CD14-positive monocyte (primary cell): Measurements from ENCODE around the gene STK11. TPM values are rescaled to one million over a fixed set of nuclear protein-coding genes. Genes with fewer than 3 reads are reported as not detected.

Experiments
- DNase-seq, 3 donors: peaks; one replicate each; pipeline ENCODE4 v3.0.0-alpha.2; 2011 to 2022
- H2AFZ ChIP-seq: 2 replicates; pipeline ENCODE4 v1.6.0; 2012; ENCODE audit warnings: mild to moderate bottlenecking, low read depth, low read length, inconsistent platforms; ENCODE audit not compliant: insufficient read depth, poor library complexity, severe bottlenecking
- H3K27ac ChIP-seq, 2 donors: 1 replicate in 1 of 2; 2 replicates in 1 of 2; pipeline ENCODE4 v1.5.1; 2012 to 2013; ENCODE audit warnings: low read length in 2 of 2, control low read depth in 1 of 2, inconsistent platforms in 1 of 2, low read depth in 1 of 2, mild to moderate bottlenecking in 1 of 2
- H3K27me3 ChIP-seq, 2 donors: one replicate each; pipeline versions ENCODE4 v1.6.0 to v1.6.1; 2011 to 2013; ENCODE audit warnings: low read length in 2 of 2; ENCODE audit not compliant: control insufficient read depth in 2 of 2, insufficient read depth in 2 of 2
- H3K36me3 ChIP-seq, 2 donors: replicated peaks in 1 of 2; 1 replicate in 1 of 2; 2 replicates in 1 of 2; pipeline versions ENCODE4 v1.5.1 to v1.6.1; 2012 to 2013; ENCODE audit warnings: low read length in 2 of 2, control low read depth in 1 of 2, inconsistent platforms in 1 of 2, mild to moderate bottlenecking in 1 of 2; ENCODE audit not compliant: insufficient read depth in 2 of 2, control insufficient read depth in 1 of 2
- H3K4me1 ChIP-seq, 2 donors: 1 replicate in 1 of 2; 2 replicates in 1 of 2; pipeline versions ENCODE4 v1.5.1 to v1.6.1; 2012 to 2013; ENCODE audit warnings: low read length in 2 of 2, control low read depth in 1 of 2, inconsistent platforms in 1 of 2, mild to moderate bottlenecking in 1 of 2, moderate library complexity in 1 of 2; ENCODE audit not compliant: insufficient read depth in 2 of 2, control insufficient read depth in 1 of 2
- H3K4me2 ChIP-seq: replicated peaks from 2 replicates; pipeline ENCODE3; 2012; ENCODE audit warnings: low read length, moderate library complexity, mild to moderate bottlenecking; ENCODE audit not compliant: poor library complexity, severe bottlenecking; ENCODE audit errors: extremely low read depth
- H3K4me3 ChIP-seq, 3 experiments: fragments of 200-600 bp in 1 of 3; sonication (generic) in 1 of 3; replicated peaks in 1 of 3; 1 replicate in 2 of 3; 2 replicates in 1 of 3; pipeline ENCODE4 v1.5.1; 2011 to 2013; ENCODE audit warnings: low read length in 3 of 3, mild to moderate bottlenecking in 3 of 3, control low read depth in 2 of 3, low read depth in 2 of 3, inconsistent platforms in 1 of 3, moderate library complexity in 1 of 3
- H3K79me2 ChIP-seq: 2 replicates; pipeline ENCODE4 v1.6.0; 2012; ENCODE audit warnings: mild to moderate bottlenecking, control low read depth, inconsistent platforms, low read length, moderate library complexity; ENCODE audit not compliant: insufficient read depth
- H3K9ac ChIP-seq: 2 replicates; pipeline ENCODE4 v1.6.0; 2017; ENCODE audit warnings: low read length, mild to moderate bottlenecking; ENCODE audit not compliant: insufficient read depth, poor library complexity, severe bottlenecking
- H3K9me3 ChIP-seq, 2 donors: replicated peaks in 1 of 2; 1 replicate in 1 of 2; 2 replicates in 1 of 2; pipeline versions ENCODE4 v1.5.1 to v1.6.1; 2012 to 2013; ENCODE audit warnings: low read length in 2 of 2, control low read depth in 1 of 2; ENCODE audit not compliant: control insufficient read depth in 1 of 2, insufficient read depth in 1 of 2
- H4K20me1 ChIP-seq: 2 replicates; pipeline ENCODE4 v1.6.0; 2012; ENCODE audit warnings: mild to moderate bottlenecking, low read length, control low read depth, moderate library complexity; ENCODE audit not compliant: insufficient read depth
- H3K27ac Mint-ChIP-seq, 7 donors: one replicate each; pipeline ENCODE4 v1.8.0; 2020; ENCODE audit warnings: mild to moderate bottlenecking in 7 of 7, mixed read lengths in 7 of 7, moderate library complexity in 6 of 7, inconsistent platforms in 2 of 7
- H3K27me3 Mint-ChIP-seq, 3 donors: one replicate each; pipeline ENCODE4 v1.8.0; 2021 to 2022; ENCODE audit warnings: low read depth in 3 of 3, mild to moderate bottlenecking in 3 of 3, mixed read lengths in 3 of 3, moderate library complexity in 3 of 3, inconsistent platforms in 1 of 3
- H3K36me3 Mint-ChIP-seq, 2 donors: one replicate each; pipeline ENCODE4 v1.8.0; 2020; ENCODE audit warnings: mixed read lengths in 2 of 2, inconsistent platforms in 1 of 2, mild to moderate bottlenecking in 1 of 2
- H3K4me1 Mint-ChIP-seq: one replicate; pipeline ENCODE4 v1.8.0; 2020; ENCODE audit warnings: mild to moderate bottlenecking, mixed read lengths
- H3K4me3 Mint-ChIP-seq, 2 donors: one replicate each; pipeline ENCODE4 v1.8.0; 2020; ENCODE audit warnings: mild to moderate bottlenecking in 2 of 2, mixed read lengths in 2 of 2, moderate library complexity in 1 of 2
- H3K9me3 Mint-ChIP-seq, 7 donors: one replicate each; pipeline ENCODE4 v1.8.0; 2020 to 2022; ENCODE audit warnings: mixed read lengths in 7 of 7, mild to moderate bottlenecking in 6 of 7, moderate library complexity in 6 of 7, inconsistent platforms in 2 of 7
- WGBS: methylation state at CpG from one replicate; pipeline ENCODE4 v1.1.5; 2013; ENCODE audit warnings: missing lambda C conversion rate; ENCODE audit not compliant: insufficient coverage; 5-methylcytosine and 5-hydroxymethylcytosine counted together
- intact Hi-C, 2 donors: fragments of 100-400 bp; cut with micrococcal nuclease; formaldehyde crosslinking; loops; one replicate each; pipeline versions ENCODE4 v1.15.0 to v1.15.1; 2023
- polyA plus RNA-seq, 3 donors: library from polyadenylated mRNA; depleted of rRNA in 1 of 3; unstranded in 2 of 3; stranded (reverse) in 1 of 3; fragments of 300-500 nt in 2 of 3; fragments of >200 nt in 1 of 3; fragmentation: Illumina TruSeq in 2 of 3; gene quantifications; 1 replicate in 2 of 3; 2 replicates in 1 of 3; pipeline ENCODE4 v1.2.3, GENCODE V29; 2012 to 2021
- TF ChIP-seq, protein P1 (sequence below): fragments of 200-600 bp; IDR thresholded peaks from one replicate; pipeline ENCODE4 v1.8.0; 2022; ENCODE audit warnings: antibody characterized with exemption, mild to moderate bottlenecking

STK11 gene
- polyA plus RNA-seq, 3 donors, result 6.2 to 72.1 (median 15.4) TPM

DNA sequence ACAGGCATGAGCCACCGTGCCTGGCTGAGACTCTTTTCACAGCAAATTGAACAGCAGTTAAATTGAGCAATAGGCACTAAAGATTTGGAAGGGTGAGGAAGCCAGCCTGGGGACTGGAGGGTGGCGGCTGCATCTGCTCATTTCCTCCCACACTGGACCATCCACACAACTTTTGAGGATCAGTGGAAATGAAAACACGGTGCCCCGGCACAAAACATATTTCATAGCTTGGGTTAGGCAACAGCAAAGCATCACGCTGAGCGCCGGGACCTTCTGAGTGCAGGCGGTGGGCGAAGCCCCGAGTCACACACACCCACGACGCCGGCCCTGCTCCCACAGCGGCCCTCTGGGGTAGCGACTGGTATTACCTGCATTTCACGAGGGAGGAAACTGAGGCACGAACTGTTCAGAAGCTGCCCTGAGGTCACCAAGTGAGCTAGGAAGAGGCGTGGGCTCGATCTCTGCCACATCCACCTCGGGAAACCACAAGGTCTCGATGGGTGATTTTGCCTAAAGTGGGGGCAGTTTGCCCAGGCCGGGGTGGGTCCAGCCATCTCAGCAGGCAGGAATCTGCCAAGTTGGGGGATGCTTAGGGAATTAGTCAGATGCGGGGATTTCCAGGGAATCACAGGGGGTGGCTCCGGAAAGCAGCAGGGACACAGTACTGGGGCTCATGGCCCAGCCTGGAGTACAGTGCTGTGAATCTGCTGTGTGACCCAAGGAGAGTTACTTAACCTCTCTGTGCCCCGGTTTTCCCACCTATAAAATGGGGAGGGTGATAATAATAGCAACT is 28.1 kb upstream of the STK11 start:
- no peaks in the 10 kb centered on the region for H3K27me3 ChIP-seq
- H3K4me2 ChIP-seq, result peak overlapping the region; percentile 73
- H3K9me3 ChIP-seq, result no peaks in the 10 kb centered on the region
- peak overlapping the region; percentile 77 to 91 for H3K27ac ChIP-seq
- 11% methylated on average over 16 of the region's 25 CpGs for WGBS
- H3K27me3 Mint-ChIP-seq, result peaks cover 0 to 3% (median 0%) of the 10 kb centered on the region in 3 donors
- H2AFZ ChIP-seq, result peak overlapping the region; percentile 63
- peak overlapping the region; percentile 92 to 99 (median 95) for H3K27ac Mint-ChIP-seq
- peaks cover 0 to 5% (median 0%) of the 10 kb centered on the region in 7 donors for H3K9me3 Mint-ChIP-seq
- H3K79me2 ChIP-seq, result peaks cover 32% of the 10 kb centered on the region
- H3K36me3 Mint-ChIP-seq, result peaks cover 1 to 5% of the 10 kb centered on the region in 2 donors
- TF ChIP-seq, protein P1, sequence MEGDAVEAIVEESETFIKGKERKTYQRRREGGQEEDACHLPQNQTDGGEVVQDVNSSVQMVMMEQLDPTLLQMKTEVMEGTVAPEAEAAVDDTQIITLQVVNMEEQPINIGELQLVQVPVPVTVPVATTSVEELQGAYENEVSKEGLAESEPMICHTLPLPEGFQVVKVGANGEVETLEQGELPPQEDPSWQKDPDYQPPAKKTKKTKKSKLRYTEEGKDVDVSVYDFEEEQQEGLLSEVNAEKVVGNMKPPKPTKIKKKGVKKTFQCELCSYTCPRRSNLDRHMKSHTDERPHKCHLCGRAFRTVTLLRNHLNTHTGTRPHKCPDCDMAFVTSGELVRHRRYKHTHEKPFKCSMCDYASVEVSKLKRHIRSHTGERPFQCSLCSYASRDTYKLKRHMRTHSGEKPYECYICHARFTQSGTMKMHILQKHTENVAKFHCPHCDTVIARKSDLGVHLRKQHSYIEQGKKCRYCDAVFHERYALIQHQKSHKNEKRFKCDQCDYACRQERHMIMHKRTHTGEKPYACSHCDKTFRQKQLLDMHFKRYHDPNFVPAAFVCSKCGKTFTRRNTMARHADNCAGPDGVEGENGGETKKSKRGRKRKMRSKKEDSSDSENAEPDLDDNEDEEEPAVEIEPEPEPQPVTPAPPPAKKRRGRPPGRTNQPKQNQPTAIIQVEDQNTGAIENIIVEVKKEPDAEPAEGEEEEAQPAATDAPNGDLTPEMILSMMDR, result peak; percentile 21
- peak overlapping the region in 2 of 3 experiments; percentile 1 to 67 for H3K4me3 ChIP-seq
- H4K20me1 ChIP-seq, result peaks cover 10% of the 10 kb centered on the region
- peak overlapping the region; percentile 71 to 86 for H3K4me3 Mint-ChIP-seq
- peaks cover 78% of the 10 kb centered on the region for H3K4me1 Mint-ChIP-seq
- no peaks in the 10 kb centered on the region for H3K36me3 ChIP-seq
- peak; percentile 59 to 73 (median 71) for DNase-seq
- intact Hi-C loops, result no loop called here
- peak overlapping the region; percentile 61 for H3K9ac ChIP-seq
- peaks cover 85 to 92% of the 10 kb centered on the region in 2 donors for H3K4me1 ChIP-seq

DNA sequence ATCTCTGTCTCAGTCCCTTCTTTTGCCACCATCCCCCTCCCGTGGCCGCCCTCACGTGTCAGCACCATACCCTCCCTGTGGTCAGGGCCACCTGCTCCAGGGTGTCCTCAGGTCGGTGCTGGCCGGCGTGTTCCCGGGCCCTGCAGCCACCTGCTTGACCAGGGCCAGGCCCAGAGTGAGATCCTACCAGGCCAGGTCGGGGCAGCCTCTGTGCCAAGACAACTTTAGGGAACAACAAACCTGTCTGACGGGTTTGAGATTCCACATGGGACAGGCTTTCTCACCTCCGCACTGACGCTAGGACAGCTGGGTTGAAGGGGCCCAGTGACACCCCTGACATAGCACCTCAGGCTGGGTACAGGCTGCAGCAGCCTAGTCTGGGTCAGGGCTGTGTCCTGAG is 24.0 kb upstream of the STK11 start:
- Mint-ChIP-seq H3K27ac (peak overlapping the region; percentile 82 to 98 (median 96)), H3K4me3 (peak overlapping the region in 1 of 2 donors; percentile 88), H3K9me3 (peaks cover 0 to 2% (median 0%) of the 10 kb centered on the region in 7 donors), H3K27me3 (peaks cover 0 to 7% (median 0%) of the 10 kb centered on the region in 3 donors), H3K4me1 (peaks cover 61% of the 10 kb centered on the region), H3K36me3 (peaks cover 0 to 8% of the 10 kb centered on the region in 2 donors)
- H3K4me3 ChIP-seq, result peak overlapping the region in 1 of 3 experiments; percentile 78
- H2AFZ ChIP-seq, result no peak overlapping the region
- TF ChIP-seq, protein P1, result no peak
- intact Hi-C loops, result no loop called here
- no peaks in the 10 kb centered on the region for H4K20me1 ChIP-seq
- DNase-seq, result peak in 1 of 3 donors; percentile 5
- peak overlapping the region; percentile 67 for H3K9ac ChIP-seq
- H3K27me3 ChIP-seq, result no peaks in the 10 kb centered on the region
- 89% methylated on average over 11 of the region's 11 CpGs for WGBS
- H3K79me2 ChIP-seq, result peaks cover 16% of the 10 kb centered on the region
- H3K27ac ChIP-seq, result peak overlapping the region; percentile 67 to 94
- H3K4me1 ChIP-seq, result peaks cover 56 to 69% of the 10 kb centered on the region in 2 donors
- H3K9me3 ChIP-seq, result no peaks in the 10 kb centered on the region
- no peaks in the 10 kb centered on the region for H3K36me3 ChIP-seq
- H3K4me2 ChIP-seq, result peak overlapping the region; percentile 74
